K562 (cell line): ENCODE measurements around the gene MPI. TPM values are rescaled to one million over a fixed set of nuclear protein-coding genes. Genes with fewer than 3 reads are reported as not detected.

Experiments used
- FOSL1 ChIP-seq: fragments of 200-800 bp; sonication (Bioruptor generic); conservative IDR thresholded peaks from 2 replicates; pipeline ENCODE4 v1.6.1; 2016; ENCODE audit warnings: missing genetic modification characterization, missing compliant biosample characterization
- FOXM1 ChIP-seq, 2 experiments: fragments of 450-650 bp in 1 of 2; sonication (generic) in 1 of 2; formaldehyde crosslinking in 1 of 2; IDR thresholded peaks; 2 replicates each; pipeline versions ENCODE4 v1.6.1 to v1.9.0; 2017 to 2022; ENCODE audit warnings: low read depth in 2 of 2, mild to moderate bottlenecking in 2 of 2, missing genetic modification reagents in 1 of 2, moderate library complexity in 1 of 2
- KLF1 ChIP-seq: fragments of 450-650 bp; IDR thresholded peaks from 2 replicates; pipeline ENCODE4 v1.6.1; 2016; ENCODE audit warnings: missing genetic modification characterization, missing compliant biosample characterization
- KLF13 ChIP-seq: fragments of 450-650 bp; IDR thresholded peaks from 2 replicates; pipeline ENCODE4 v1.6.1; 2016; ENCODE audit warnings: missing genetic modification characterization, low read depth, mild to moderate bottlenecking, missing compliant biosample characterization, moderate library complexity, borderline replicate concordance
- MYC ChIP-seq, 2 experiments: fragments of 250-450 bp in 1 of 2; sonication (Bioruptor Pico) in 1 of 2; IDR thresholded peaks; 2 replicates each; pipeline versions ENCODE4 v1.5.1 to v1.6.1; 2012 to 2021; ENCODE audit warnings: low read depth in 2 of 2, borderline replicate concordance in 1 of 2, improper control_type of control experiment in 1 of 2, low read length in 1 of 2, mild to moderate bottlenecking in 1 of 2, moderate library complexity in 1 of 2
- NRF1 ChIP-seq, 2 experiments: fragments of 450-650 bp; IDR thresholded peaks in 1 of 2; conservative IDR thresholded peaks in 1 of 2; 2 replicates each; pipeline ENCODE4 v1.6.1; 2014; ENCODE audit warnings: mild to moderate bottlenecking in 2 of 2
- TCFL5 ChIP-seq: fragments of 250-450 bp; sonication (Bioruptor Pico); conservative IDR thresholded peaks from 2 replicates; pipeline ENCODE4 v1.6.1; 2021; ENCODE audit warnings: mild to moderate bottlenecking, moderate library complexity, matching md5 sums
- ZKSCAN8 ChIP-seq: fragments of 200-800 bp; sonication (Bioruptor generic); IDR thresholded peaks from 2 replicates; pipeline ENCODE4 v1.6.1; 2016; ENCODE audit warnings: missing genetic modification characterization, missing compliant biosample characterization
- polyA plus RNA-seq, 8 experiments: library from polyadenylated mRNA; depleted of rRNA in 4 of 8; stranded (reverse) in 5 of 8; unstranded in 3 of 8; fragments of >200 nt; fragmentation: Nextera tagmentation in 2 of 8; fragmentation: Illumina TruSeq in 1 of 8; extraction: Ambion mirVana in 2 of 8; extraction: Trizol in 1 of 8; gene quantifications; 2 replicates each; pipeline versions ENCODE4 v1.2.1 to v1.2.3, GENCODE V29; 2011 to 2014; ENCODE audit warnings: inconsistent platforms in 1 of 8, missing spikeins in 1 of 8
- total RNA-seq, 7 experiments: library from RNA; depleted of rRNA in 6 of 7; stranded (reverse); fragments of >200 nt in 6 of 7; fragmentation: Illumina TruSeq in 2 of 7; extraction: Trizol in 2 of 7; gene quantifications; 2 replicates each; pipeline versions ENCODE4 v1.2.1 to v1.2.3, GENCODE V29; 2011 to 2021; ENCODE audit warnings: low replicate concordance in 1 of 7
- TF ChIP-seq, protein P1 (sequence below): fragments of 450-650 bp; IDR thresholded peaks from 2 replicates; pipeline ENCODE4 v1.6.1; 2016; ENCODE audit warnings: mild to moderate bottlenecking, moderate library complexity
- TF ChIP-seq, protein P2 (sequence below): sonication (generic); formaldehyde crosslinking; IDR thresholded peaks from 2 replicates; pipeline ENCODE4 v1.8.1; 2022; ENCODE audit warnings: missing genetic modification reagents

MPI gene
- total and polyA plus RNA-seq, 9 of the 15 experiments (the other 6 are each of a cell fraction or from before 2014, with no cell fraction given) = 30.7 to 105 (median 40.5) TPM

DNA sequence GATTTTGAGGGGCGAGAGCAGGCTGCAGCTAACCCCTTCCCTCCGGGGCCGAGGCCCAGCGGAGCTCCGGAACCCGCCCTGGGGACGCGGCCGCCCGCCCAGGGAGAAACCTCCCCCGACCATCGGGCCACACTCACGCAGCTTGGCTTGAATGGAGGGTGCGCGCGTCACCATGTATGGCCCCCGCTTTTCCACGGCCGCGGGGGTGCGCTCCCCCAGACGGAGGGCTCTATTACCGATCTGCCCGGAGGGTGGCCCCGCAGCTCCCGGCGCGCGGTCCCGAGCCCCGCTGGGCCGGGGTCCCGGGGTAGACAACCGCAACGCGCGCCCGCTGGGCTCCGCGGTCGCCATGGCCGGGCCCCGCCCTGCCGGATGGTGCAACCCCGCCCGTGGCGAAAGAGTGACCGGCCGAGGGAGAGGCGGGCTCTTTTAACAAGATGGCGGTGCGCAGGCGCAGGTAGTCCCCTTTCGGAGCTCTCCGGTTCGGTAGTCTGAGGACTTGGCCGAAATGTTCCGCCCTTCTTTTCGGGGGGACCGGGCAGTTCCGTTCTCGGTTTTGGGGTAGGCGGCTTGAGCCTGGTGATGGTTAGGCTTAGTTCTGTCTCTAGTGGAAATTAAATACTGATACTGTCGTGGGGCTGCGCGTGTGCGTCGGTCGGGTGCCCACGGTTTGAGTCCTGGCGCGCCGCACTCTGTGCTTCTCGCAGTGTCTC is 16.8 kb downstream of the MPI start, which contains the start of gene FAM219B (continued):
- TF ChIP-seq, protein P1, sequence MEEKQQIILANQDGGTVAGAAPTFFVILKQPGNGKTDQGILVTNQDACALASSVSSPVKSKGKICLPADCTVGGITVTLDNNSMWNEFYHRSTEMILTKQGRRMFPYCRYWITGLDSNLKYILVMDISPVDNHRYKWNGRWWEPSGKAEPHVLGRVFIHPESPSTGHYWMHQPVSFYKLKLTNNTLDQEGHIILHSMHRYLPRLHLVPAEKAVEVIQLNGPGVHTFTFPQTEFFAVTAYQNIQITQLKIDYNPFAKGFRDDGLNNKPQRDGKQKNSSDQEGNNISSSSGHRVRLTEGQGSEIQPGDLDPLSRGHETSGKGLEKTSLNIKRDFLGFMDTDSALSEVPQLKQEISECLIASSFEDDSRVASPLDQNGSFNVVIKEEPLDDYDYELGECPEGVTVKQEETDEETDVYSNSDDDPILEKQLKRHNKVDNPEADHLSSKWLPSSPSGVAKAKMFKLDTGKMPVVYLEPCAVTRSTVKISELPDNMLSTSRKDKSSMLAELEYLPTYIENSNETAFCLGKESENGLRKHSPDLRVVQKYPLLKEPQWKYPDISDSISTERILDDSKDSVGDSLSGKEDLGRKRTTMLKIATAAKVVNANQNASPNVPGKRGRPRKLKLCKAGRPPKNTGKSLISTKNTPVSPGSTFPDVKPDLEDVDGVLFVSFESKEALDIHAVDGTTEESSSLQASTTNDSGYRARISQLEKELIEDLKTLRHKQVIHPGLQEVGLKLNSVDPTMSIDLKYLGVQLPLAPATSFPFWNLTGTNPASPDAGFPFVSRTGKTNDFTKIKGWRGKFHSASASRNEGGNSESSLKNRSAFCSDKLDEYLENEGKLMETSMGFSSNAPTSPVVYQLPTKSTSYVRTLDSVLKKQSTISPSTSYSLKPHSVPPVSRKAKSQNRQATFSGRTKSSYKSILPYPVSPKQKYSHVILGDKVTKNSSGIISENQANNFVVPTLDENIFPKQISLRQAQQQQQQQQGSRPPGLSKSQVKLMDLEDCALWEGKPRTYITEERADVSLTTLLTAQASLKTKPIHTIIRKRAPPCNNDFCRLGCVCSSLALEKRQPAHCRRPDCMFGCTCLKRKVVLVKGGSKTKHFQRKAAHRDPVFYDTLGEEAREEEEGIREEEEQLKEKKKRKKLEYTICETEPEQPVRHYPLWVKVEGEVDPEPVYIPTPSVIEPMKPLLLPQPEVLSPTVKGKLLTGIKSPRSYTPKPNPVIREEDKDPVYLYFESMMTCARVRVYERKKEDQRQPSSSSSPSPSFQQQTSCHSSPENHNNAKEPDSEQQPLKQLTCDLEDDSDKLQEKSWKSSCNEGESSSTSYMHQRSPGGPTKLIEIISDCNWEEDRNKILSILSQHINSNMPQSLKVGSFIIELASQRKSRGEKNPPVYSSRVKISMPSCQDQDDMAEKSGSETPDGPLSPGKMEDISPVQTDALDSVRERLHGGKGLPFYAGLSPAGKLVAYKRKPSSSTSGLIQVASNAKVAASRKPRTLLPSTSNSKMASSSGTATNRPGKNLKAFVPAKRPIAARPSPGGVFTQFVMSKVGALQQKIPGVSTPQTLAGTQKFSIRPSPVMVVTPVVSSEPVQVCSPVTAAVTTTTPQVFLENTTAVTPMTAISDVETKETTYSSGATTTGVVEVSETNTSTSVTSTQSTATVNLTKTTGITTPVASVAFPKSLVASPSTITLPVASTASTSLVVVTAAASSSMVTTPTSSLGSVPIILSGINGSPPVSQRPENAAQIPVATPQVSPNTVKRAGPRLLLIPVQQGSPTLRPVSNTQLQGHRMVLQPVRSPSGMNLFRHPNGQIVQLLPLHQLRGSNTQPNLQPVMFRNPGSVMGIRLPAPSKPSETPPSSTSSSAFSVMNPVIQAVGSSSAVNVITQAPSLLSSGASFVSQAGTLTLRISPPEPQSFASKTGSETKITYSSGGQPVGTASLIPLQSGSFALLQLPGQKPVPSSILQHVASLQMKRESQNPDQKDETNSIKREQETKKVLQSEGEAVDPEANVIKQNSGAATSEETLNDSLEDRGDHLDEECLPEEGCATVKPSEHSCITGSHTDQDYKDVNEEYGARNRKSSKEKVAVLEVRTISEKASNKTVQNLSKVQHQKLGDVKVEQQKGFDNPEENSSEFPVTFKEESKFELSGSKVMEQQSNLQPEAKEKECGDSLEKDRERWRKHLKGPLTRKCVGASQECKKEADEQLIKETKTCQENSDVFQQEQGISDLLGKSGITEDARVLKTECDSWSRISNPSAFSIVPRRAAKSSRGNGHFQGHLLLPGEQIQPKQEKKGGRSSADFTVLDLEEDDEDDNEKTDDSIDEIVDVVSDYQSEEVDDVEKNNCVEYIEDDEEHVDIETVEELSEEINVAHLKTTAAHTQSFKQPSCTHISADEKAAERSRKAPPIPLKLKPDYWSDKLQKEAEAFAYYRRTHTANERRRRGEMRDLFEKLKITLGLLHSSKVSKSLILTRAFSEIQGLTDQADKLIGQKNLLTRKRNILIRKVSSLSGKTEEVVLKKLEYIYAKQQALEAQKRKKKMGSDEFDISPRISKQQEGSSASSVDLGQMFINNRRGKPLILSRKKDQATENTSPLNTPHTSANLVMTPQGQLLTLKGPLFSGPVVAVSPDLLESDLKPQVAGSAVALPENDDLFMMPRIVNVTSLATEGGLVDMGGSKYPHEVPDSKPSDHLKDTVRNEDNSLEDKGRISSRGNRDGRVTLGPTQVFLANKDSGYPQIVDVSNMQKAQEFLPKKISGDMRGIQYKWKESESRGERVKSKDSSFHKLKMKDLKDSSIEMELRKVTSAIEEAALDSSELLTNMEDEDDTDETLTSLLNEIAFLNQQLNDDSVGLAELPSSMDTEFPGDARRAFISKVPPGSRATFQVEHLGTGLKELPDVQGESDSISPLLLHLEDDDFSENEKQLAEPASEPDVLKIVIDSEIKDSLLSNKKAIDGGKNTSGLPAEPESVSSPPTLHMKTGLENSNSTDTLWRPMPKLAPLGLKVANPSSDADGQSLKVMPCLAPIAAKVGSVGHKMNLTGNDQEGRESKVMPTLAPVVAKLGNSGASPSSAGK = no peak
- TF ChIP-seq TCFL5 (CRISPR knock-in tag) (no peak), NRF1 (conservative IDR thresholded peaks at IDR 0.05 in 1 of 2, IDR thresholded peaks at IDR 0.05 in 1 of 2) (peak; percentile 98), ZKSCAN8 (CRISPR knock-in tag) (no peak), FOXM1 (IDR thresholded peaks at IDR 0.05; ENCODE audit: low read depth) (no peak), FOXM1 (CRISPR knock-in tag; IDR thresholded peaks at IDR 0.05; ENCODE audit: low read depth) (no peak; the same call in 1 of the 2 replicates), FOSL1 (tag) (peak; percentile 40), MYC (IDR thresholded peaks at IDR 0.05; ENCODE audit: low read depth, low read length) (peak; percentile 71; the same call in 1 of the 2 replicates), MYC (CRISPR knock-in tag; IDR thresholded peaks at IDR 0.05; ENCODE audit: borderline replicate concordance, low read depth) (no peak), KLF1 (tag) (0 out of 2 replicates have a peak, but pooled peaks have one; percentile 59), KLF13 (tag) (no peak)
- TF ChIP-seq, protein P2, sequence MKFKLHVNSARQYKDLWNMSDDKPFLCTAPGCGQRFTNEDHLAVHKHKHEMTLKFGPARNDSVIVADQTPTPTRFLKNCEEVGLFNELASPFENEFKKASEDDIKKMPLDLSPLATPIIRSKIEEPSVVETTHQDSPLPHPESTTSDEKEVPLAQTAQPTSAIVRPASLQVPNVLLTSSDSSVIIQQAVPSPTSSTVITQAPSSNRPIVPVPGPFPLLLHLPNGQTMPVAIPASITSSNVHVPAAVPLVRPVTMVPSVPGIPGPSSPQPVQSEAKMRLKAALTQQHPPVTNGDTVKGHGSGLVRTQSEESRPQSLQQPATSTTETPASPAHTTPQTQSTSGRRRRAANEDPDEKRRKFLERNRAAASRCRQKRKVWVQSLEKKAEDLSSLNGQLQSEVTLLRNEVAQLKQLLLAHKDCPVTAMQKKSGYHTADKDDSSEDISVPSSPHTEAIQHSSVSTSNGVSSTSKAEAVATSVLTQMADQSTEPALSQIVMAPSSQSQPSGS (CRISPR knock-in tag) = no peak
